KG1 (cell line): Measurements from ENCODE around the gene KAT2A.

ENCODE experiments used
- DNase-seq: peaks from one replicate; lab custom pipeline; 2025; lab: John Stamatoyannopoulos, UW

KAT2A gene

DNA sequence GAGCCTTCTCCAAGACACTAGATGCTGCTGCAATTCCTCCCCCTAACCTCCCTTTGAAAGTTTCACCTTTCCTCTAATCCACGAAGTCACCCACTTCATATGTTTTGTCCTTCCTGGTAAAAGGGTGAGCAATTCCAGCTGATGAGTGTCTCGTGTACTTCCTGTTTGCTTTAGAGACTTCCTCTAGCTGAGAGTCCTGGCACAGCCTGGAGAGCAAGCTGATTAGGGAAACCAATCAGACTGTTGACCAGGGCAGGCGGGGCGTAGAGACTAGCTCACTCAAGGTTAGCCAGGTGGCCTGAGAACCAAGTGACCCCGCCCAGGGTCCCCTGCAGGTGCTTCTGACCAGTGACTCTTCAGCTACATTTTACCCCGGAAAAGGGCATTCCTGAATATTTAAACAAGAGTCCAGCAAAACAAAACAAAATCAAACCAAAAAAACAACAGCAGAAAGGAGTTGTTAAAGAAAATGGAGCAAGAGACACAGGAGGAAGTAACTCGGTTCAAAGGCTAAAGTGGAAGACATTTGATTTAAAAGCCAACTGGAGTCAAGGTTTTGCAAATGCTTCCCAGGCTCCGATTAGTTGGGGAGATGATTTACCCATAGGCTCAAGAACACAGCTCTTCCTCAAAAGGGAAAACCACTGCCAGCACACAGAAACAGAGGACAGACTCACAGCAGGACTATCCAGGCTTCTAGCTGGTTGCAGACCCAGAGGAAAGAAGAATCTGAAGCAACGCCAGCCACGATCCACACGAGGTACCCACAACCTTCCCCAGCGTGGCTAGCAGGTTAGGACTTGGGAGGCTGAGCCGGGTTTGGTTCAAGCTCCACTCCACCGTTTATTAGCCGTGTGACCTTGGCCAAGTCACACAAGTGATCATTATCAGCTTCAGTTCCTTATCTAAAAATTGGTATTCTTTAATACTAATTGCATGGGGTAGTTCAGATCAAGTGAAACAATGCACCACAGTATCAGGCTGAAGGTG lies 14.8 kb upstream of the KAT2A start:
- DNase-seq, result no peak

DNA sequence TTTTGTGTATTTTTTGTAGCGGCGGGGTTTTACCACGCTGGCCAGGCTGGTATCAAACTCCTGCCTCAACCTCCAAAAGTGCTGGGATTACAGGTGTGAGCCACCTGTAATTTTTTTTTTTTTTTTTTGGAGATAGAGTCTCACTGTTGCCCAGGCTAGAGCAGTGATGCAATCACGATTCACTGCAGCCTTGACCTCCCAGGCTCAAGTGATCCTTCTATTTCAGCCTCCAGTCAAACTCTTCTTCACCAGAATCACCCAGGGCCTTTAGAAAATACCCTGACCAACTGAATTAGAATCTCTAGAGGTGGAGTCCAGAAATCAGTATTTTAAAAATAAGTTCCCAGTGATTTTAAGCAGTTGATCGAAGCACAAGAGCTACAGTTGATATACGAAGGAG lies 14.0 kb upstream of the KAT2A start:
- DNase-seq, result no peak

DNA sequence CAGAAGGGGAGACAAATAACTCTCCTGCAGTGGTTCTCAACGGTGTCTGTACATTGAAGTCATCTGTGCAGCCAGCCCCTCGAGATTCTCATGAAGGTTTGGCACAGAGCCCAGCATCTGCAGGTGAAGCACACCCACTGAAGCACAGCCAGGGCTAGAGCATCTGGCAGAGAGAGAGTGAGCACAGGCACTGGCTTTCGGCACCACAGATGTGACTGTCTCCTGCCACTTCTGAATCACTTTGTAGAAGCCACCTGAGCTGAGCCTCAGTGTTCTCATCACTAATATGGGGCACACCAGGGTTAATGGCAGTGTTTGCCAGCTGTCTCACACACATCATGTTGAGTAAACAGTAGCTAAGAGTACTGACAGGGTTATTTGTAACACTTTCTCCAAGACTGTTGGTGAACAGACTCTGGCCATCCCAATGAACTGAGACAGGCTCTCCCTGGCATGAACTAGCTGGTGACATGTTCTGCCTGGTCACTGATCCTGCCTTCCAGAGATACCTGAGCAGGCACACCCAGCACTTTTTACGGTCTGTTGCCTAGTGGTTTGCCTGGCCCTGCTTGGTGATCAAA lies 12.4 kb upstream of the KAT2A start:
- DNase-seq, result no peak

DNA sequence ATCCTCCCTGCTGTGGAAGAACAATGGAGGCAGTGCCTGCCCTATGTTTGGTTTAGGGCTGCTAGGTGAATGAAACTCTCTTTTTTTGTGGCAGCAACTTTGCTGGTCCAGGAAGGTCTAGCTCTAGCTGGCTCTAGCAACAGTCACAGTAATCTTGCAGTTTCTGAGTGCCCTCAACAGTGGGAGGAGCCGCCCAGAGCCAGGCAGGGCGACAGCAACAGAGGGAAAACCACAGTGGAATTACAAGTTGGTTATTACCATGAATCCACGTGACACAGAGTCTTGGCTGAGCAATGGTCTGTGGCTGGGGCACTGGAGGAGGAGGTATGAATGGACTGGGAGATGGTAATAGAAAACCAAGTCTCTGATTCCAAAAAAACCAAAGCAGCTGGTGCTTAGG lies 11.8 kb upstream of the KAT2A start:
- DNase-seq, result peak; percentile 37

DNA sequence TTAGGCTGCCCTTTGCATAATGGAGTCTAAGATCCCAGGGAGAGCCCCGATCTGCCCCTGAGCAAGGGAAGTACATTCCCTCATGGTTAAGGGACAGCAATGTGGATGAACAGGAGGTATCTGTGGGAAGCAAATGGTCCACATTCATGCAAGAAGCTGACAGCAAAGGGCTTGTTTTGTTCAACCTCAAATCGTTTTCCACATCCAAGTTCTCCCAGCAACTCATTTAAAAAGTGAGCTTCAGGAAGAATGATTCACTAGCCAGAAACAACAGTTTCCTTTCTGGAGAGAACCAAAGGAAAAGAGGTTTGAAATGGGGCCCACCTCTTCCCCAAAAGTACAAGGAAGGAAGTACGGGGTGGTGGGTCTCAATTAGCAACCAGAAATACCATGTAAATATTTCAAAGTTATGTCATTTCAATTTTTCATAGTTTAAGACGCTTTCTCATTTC lies 10.8 kb upstream of the KAT2A start:
- DNase-seq, result peak; percentile 24

DNA sequence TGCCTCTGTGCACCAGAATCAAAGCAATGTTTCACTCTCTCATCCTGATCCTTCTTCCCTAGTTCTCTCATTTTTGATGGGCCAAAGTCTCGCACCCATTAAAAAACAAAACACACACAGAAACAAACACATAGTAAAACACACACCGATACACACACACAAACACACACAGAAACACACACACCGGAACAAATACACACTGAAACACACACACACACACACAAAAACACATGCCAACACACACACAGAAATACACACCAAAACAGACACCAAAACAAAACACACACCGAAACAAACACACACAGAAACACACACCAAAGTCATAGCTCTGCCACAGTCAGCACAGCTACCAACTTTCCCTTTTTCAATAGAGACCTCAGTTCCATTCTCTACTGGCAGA lies 10.1 kb upstream of the KAT2A start:
- no peak for DNase-seq

DNA sequence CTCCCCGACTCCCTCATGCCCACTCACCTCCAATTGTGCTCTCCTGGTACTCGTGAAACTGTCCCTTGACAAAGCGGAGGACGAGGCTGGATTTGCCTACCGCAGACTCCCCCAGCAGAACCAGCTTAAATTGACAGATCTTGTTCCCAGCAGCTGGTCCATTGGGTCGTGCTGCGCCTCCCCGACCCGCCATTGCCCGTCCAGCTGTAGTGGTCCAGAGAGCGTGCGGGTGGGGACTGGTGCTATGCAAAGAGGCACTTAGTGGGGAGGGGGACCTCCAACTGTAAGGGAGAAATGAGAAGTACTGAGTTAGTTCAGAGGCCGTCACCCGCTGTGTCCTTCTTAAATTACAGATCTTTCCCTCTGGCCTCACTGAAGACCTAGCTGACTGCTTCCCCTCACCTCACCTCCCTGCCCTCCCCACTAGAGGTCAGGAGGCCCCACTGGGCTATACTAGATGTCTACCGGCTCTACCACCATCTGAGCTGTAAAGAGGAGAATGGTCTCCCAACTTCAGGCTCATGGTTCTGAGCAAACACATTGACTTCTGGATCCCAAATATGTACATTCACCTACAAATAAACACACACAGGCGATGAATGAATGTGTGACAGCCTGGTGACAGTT lies 9.3 kb upstream of the KAT2A start:
- DNase-seq, result no peak

DNA sequence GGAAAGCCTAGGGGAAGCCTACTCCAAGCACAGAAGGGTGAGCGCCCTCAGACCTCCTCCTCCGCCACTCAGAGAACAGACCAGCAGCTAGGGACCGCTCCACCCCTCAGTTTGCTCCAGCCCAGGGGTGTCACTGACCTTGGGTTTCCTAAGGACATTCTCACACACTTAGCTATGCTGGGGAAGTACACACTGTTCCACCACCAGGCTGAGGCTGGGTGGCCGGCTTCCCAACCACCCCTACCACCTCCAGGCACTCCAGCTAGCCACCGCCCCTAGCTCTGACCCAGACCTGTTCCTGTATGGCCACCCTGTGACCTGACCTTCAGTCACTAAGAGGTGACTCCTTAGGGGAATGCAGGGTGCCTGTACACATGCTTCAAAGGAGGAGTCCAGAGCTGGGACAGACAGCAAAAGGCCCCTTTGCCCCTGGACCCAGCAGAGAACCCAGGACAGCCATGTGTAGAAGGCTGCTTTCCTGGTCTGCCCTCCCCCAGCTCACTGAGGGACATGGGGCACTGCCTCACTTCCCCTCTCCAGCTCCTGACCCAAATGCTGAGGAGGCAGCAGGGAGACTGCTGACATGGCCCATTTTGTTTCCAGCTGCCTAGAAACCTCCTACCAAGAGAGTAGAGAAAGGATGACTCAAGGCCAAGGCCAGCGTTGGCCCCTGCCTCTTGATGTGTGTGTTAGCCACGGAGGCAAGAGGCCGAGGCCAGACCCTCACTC lies 8.1 kb upstream of the KAT2A start:
- no peak for DNase-seq

DNA sequence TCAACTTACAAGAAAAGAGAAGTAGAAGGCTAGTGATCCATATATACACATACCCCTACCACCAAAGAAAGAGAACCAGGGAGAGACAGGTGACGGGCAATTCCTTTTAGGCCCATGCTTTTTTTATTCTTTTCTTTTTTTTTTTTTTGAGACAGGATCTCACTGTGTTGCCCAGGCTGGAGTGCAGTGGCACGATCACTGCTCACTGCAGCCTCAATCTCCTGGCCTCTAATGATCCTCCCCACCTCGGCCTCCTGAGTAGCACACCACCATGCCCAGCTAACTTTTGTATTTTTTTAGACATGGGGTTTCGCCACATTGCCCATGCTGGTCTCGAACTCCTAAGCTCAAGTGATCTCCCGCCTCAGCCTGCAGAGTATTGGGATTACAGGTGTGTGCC lies 6.2 kb upstream of the KAT2A start:
- DNase-seq, result no peak

DNA sequence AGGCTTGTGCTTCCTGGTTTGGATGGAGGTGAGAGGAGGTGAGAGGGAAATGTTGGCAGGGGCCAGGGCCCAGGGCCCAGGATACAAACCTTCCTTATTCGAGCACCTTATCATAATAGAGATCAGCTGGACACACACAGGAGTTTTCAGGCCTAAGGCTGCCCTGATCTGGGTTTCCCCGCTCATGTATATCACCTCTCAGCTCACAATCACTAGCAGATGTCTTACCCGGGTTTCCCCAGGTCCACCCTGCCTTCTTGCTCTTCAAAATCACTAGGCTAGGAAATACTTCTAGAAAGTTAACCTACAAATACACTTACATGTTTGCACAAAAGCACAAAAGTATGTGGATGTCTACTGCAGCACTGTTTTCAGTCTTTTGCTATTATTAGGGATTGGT lies 5.7 kb upstream of the KAT2A start:
- DNase-seq, result no peak

DNA sequence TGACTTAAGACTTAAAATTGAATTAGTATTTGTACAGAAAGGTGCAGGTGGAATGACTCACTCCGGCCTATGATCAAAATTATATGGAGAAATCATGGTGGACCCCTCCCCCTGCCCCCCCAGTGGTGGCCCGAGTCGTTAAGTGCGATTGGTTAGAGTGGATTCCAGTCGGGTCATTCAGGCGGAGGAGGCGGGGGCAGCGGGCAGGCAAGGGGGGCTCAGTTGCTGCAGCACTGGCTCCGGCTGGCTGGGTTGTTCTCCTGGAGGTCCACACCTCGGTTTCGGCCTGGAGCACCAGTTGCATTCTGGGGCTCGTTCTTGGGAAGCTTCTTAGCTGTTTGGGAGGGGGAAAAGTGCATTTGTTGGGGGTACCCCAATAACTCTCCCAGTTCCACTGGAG lies 4.4 kb upstream of the KAT2A start:
- DNase-seq, result no peak

DNA sequence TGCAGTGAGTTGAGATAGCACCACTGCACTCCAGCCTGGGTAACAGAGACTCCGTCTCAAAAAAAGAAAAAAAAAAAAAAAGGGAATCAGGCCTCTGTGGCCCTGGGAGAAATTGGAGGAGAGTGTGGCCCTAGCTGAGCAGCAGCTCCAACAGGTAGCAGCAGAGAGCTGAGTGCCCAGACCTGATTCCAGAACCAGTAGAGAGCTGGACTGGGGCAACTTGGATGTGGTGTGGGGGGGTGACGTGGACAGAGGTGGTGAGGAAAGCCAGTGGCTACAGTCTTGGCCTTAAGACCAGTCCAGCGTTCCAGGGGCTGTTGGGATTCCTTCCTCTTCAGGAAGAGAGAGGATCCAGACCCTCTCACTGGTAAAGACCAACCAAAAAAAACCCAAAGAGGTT lies 3.1 kb upstream of the KAT2A start:
- no peak for DNase-seq

DNA sequence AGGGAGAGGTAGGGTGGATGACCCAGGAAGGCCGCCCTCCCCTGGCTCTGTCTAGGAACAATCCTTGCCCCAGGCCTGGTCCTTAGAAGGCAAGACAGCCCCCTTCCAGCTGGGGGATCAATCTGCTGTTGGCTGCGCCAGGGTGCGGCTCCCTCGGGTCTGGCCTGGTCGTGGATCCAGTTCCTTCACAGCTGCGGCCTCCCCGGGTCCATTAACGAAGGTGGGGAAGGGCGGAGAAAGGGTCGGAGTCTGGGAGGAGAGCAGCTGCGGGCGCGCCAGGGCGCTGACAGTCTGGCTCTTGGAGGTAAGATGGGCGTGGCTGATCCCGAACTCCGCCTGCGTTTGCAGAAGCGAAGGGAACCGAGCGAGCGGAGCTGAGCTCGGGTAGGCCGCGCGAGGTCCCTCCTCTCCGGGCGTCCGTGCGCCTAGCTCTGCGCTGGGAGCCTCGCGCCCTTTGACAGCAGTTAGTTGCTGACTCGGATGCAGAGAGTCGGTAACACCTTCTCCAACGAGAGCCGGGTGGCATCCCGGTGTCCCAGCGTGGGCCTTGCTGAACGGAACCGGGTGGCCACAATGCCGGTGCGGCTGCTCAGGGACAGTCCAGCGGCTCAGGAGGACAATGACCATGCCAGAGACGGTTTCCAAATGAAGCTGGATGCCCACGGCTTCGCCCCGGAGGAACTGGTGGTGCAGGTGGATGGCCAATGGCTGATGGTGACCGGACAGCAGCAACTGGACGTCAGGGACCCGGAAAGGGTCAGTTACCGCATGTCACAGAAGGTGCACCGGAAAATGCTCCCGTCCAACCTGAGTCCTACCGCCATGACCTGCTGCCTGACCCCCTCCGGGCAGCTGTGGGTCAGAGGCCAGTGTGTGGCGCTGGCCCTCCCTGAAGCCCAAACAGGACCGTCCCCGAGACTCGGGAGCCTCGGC lies 1.5 kb upstream of the KAT2A start, which contains the start of gene HSPB9:
TSS of gene HSPB9 (plus strand) at position 434 of the 933 bp plus-strand sequence. CDS start at position 481, 47 bp downstream.
- DNase-seq, result no peak

DNA sequence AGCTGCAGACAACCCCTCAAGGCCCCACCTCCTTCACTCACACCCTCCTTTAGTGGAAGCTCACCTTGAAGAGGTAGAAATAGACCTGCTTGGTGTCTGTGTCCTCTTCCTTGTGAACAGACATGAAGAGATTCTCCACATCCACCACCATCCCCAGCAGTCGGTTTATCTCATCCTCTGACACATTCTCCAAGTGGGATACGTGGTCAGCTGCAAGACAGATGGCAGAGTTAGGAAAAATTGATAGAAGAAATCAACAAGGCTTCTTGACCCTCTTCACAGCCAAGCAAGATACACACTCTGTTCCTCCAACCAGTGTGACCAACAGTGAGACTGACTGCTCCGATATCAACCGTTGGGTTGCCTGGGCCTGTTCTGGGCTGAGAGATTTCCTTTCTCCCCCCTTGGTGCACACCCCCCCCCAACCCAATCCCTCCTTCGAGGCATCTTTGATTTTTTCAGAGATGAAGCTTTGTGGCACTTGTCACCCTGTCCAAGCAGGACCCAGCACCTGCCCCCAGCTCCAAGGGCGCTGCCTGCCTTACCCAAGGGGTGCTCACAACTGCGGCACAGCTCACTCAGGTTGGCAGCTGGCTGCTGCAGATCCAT lies 902 bp downstream of the KAT2A start:
- no peak for DNase-seq

DNA sequence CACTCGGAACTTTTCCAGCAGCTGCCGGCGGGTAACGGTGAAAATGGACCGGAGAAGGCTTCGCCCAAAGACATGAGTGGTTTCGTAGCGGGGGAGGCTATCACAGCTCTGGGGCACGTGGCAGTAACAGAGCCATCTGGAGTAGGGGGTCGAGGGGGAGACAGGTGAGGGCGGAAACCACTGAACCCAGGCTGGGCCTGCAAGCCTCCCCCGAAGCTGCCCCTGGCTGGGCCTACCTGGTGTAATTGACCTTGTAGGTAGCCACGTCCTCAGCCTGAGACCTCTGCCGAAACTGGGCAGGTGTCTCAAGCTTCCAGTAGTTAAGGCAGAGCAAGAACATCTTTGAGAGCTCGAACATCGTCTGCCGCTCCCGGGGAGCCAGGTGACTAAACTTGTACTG lies 1.9 kb downstream of the KAT2A start:
- no peak for DNase-seq

DNA sequence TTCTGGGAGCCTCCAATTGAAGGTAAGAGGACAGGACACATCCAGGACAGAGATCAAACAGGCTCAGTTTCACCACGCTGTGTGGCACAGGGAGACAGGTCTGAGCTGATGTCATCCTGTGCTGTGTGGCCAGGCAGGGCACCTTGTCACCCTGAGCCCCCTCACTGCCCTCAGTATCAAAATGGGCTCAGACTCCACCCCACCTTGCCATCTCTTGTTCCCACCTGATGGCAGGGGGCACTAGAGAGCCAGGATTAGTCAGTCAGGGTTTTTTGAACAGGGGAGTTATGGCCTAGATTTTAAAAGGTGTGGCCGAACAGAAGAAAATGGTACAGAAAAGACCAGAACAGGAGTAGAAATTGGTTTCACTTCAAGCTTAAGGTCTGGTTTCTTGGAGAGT lies 2.6 kb downstream of the KAT2A start:
- peak; percentile 13 for DNase-seq

DNA sequence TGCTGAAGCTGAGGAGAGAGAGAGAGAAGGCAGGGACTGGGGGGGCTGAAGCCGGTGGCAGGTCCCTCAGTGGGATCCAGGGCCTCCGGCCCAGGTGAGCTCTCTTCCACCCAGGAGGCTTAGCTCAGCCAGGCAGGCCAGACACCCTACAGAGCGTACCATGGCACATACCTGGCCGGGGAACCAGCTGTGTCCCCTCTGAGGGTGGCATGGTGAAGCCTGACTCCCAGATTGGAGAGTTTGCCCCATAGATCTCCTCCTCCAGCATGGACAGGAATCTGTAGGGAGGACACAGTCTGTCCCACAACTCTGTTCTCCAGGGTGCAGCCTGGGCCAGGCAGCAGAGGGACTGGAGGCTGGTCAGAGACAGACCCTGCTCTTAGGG lies 3.0 kb downstream of the KAT2A start:
- DNase-seq, result no peak

DNA sequence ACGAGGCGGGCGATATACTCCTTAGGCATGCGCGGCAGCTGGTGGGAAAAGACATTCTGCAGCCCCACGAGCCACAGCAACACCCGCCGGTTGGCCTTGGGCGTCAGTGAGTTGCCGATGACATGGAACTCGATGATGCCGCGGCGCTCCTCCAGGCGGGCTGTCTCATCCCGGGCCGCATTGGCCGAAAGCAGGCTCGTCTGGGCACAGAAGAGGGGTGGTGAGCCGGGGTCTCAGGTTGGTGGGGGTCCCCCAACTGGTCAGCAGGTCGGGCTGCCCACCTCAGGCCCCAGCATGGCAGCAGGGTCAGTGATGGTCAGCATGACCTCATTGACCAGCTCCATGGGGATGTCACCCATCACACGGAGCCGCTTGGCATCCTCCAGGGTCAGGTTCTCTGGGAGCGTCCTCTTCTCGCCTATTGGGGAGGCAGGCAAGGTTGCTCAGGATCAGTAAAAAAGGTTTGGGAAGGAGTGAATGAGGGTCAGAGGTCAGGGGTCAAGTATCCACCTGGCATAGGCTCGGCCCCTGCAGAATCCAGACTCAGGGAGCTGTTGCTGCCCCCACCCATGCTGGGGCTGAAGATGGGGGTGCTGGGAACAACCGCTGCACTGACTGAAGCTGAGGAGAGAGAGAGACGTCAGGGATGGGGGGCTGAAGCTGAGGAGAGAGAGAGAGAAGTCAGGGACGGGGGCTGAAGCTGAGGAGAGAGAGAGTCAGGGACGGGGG lies 3.6 kb downstream of the KAT2A start:
- DNase-seq, result no peak

DNA sequence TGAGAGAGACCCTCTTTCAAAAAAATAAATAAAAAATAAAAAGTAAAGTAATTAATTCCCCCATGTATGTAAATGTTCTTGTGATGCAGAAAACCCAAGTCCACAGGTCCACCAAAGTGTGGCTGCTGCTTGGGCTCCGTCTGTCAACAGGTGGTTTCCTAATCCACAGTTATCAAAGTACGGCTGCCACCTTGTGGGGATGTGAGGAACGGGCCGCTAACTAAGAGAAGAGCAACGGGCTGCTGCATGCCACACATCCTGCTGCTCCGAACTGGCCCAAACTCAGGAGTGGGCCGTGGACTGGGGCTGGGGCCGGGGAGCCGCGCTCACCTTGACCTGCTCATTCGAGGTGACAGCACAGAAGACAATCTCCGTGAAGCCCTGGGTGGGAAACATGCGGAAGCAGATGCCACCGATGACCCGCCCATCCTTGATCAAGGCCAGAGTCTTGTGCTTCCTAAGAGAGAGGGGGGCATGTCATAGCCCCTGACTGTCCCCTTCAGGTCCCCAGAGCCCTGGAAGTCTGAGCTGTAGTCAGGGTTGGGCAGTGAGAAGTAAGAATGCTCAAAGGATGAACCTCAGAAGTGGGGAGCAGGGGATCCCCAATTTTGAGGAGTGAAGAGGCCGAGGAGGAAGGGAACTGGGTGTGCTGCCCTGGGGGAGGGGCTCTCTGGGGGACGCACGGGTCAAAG lies 4.3 kb downstream of the KAT2A start:
- DNase-seq, result peak; percentile 69
